ENCODE results near the gene B3GAT3.

The B3GAT3 gene

DNA sequence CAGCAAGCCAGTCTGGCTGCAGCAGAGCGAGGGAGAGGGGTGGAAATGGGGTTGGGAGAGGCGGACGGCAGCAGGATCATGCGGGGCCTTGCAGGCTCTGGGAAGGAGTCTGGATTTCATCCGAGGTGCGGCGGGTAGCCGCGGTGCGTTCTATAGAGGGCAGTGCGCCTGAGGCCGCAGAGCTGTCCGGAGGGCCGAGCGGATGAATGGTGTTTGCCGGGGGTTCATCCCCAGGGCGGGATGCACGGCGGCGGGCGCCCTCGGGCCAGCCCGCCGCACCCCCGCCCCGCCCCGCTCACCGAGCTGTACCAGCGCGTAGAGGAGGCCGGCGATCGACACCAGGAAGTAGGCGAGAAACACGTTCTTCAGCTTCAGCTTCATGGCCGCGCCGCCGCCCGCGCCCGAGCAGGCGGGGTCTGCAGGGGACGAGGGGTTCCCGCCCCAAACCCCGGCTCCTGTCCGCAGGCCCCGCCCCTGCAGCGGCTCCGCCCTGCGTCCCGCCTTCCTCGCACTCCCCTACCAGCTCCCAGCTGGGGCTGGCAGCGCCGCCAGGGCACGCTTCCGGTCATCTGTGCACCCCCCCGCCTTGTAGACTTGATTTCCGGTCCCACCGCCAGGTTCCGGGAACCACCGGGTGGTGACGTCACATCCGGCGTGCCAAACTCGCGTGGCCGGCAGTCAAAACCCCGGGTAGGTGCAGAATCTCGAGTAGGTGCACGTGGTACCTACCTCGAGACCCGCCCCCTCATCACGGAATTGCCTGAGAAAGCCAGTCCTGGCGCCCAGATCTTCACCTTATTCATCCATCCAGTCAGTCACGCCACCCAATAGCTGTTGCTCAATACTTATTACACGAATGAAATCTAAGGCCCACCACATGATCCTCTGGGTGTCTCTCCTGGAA is at the start of gene B3GAT3:
TSS of gene B3GAT3 (minus strand) at position 420 of the 904 bp plus-strand sequence. CDS start at position 381, 39 bp downstream.
- H3K4me3 ChIP-seq (ENCODE audit: low read depth, low read length) = peak within 1 kb of the TSS; percentile 97
- H3K9ac ChIP-seq (ENCODE audit: low read depth, low read length) = peak within 1 kb of the TSS; percentile 94
- no peaks in the 10 kb centered on the region for H3K9me3 ChIP-seq (ENCODE audit: control insufficient read depth, insufficient read depth, low read length)
- peaks cover 6% of the 10 kb centered on the region for H3K4me1 ChIP-seq (ENCODE audit: control insufficient read depth, insufficient read depth, low read length)
- no peaks in the 10 kb centered on the region for H3K27me3 ChIP-seq (ENCODE audit: control insufficient read depth, insufficient read depth, low read length)
- peaks cover 18% of the 10 kb centered on the region for H3K36me3 ChIP-seq (ENCODE audit: control insufficient read depth, insufficient read depth, low read length)

DNA sequence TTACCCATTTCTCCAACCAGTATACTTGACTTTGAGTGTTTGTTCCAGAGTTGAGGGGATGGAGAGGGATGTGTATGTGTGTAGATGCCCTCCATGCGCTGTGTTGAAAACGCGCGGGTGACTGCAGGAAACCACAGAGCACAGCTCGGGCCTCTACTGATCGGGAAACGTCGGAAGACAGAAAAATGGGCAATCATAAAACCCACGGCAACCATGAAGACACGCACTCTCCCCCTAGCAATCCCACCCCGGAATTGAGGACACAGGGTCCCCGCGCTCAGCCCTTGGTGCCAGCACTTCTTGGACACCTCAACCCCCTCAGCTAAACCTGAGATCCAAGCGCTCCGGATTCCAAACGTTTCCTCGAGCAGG is 49.4 kb upstream of the B3GAT3 start:
- H3K4me1 ChIP-seq (ENCODE audit: control insufficient read depth, insufficient read depth, low read length) = peaks cover 9% of the 10 kb centered on the region
- peak overlapping the region; percentile 94 for H3K9ac ChIP-seq (ENCODE audit: low read depth, low read length)
- H3K9me3 ChIP-seq (ENCODE audit: control insufficient read depth, insufficient read depth, low read length) = no peaks in the 10 kb centered on the region
- no peaks in the 10 kb centered on the region for H3K27me3 ChIP-seq (ENCODE audit: control insufficient read depth, insufficient read depth, low read length)
- peak overlapping the region; percentile 94 for H3K4me3 ChIP-seq (ENCODE audit: low read depth, low read length)
- H3K36me3 ChIP-seq (ENCODE audit: control insufficient read depth, insufficient read depth, low read length) = peaks cover 7% of the 10 kb centered on the region

GRCh38 chr11:62669420-62670161 is 47.8 kb upstream of the B3GAT3 start:
- Histone ChIP-seq H3K9ac (ENCODE audit: low read depth, low read length) (no peak overlapping the region), H3K4me1 (ENCODE audit: control insufficient read depth, insufficient read depth, low read length) (peaks cover 11% of the 10 kb centered on the region), H3K4me3 (ENCODE audit: low read depth, low read length) (no peak overlapping the region), H3K27me3 (ENCODE audit: control insufficient read depth, insufficient read depth, low read length) (no peaks in the 10 kb centered on the region), H3K36me3 (ENCODE audit: control insufficient read depth, insufficient read depth, low read length) (peaks cover 9% of the 10 kb centered on the region), H3K9me3 (ENCODE audit: control insufficient read depth, insufficient read depth, low read length) (no peaks in the 10 kb centered on the region)

DNA sequence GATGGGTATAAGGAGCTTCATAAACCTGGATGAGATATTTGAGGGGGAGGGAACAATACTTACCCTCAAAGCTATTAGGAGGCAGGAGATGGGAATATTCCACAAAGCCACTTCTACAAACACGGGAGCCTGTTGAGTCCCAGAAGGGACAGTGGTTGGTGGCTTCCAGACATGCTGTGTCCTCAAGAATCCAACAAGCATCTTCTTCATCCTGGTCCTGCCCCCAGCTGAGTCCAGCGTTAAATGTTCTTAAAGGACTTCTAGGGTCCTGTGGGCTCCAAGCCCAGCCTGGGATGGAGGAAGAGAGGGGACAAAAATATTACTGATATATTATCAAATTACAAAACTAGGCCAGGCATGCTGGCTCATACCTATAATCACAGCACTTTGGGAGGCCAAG is 45.7 kb upstream of the B3GAT3 start:
- peak overlapping the region; percentile 77 for H3K9ac ChIP-seq (ENCODE audit: low read depth, low read length)
- H3K9me3 ChIP-seq (ENCODE audit: control insufficient read depth, insufficient read depth, low read length) = no peaks in the 10 kb centered on the region
- H3K4me1 ChIP-seq (ENCODE audit: control insufficient read depth, insufficient read depth, low read length) = peaks cover 9% of the 10 kb centered on the region
- H3K27me3 ChIP-seq (ENCODE audit: control insufficient read depth, insufficient read depth, low read length) = no peaks in the 10 kb centered on the region
- H3K36me3 ChIP-seq (ENCODE audit: control insufficient read depth, insufficient read depth, low read length) = peaks cover 17% of the 10 kb centered on the region
- peak overlapping the region; percentile 83 for H3K4me3 ChIP-seq (ENCODE audit: low read depth, low read length)

GRCh38 chr11:62666259-62666926 is 44.6 kb upstream of the B3GAT3 start:
- Histone ChIP-seq H3K9ac (ENCODE audit: low read depth, low read length) (peak overlapping the region; percentile 97), H3K4me1 (ENCODE audit: control insufficient read depth, insufficient read depth, low read length) (peaks cover 9% of the 10 kb centered on the region), H3K27me3 (ENCODE audit: control insufficient read depth, insufficient read depth, low read length) (no peaks in the 10 kb centered on the region), H3K36me3 (ENCODE audit: control insufficient read depth, insufficient read depth, low read length) (peaks cover 21% of the 10 kb centered on the region), H3K9me3 (ENCODE audit: control insufficient read depth, insufficient read depth, low read length) (no peaks in the 10 kb centered on the region), H3K4me3 (ENCODE audit: low read depth, low read length) (peak overlapping the region; percentile 83)

GRCh38 chr11:62665599-62666258 is 43.9 kb upstream of the B3GAT3 start:
- Histone ChIP-seq H3K4me1 (ENCODE audit: control insufficient read depth, insufficient read depth, low read length) (peaks cover 9% of the 10 kb centered on the region), H3K27me3 (ENCODE audit: control insufficient read depth, insufficient read depth, low read length) (no peaks in the 10 kb centered on the region), H3K9me3 (ENCODE audit: control insufficient read depth, insufficient read depth, low read length) (no peaks in the 10 kb centered on the region), H3K4me3 (ENCODE audit: low read depth, low read length) (peak overlapping the region; percentile 83), H3K36me3 (ENCODE audit: control insufficient read depth, insufficient read depth, low read length) (peaks cover 21% of the 10 kb centered on the region), H3K9ac (ENCODE audit: low read depth, low read length) (peak overlapping the region; percentile 97)

DNA sequence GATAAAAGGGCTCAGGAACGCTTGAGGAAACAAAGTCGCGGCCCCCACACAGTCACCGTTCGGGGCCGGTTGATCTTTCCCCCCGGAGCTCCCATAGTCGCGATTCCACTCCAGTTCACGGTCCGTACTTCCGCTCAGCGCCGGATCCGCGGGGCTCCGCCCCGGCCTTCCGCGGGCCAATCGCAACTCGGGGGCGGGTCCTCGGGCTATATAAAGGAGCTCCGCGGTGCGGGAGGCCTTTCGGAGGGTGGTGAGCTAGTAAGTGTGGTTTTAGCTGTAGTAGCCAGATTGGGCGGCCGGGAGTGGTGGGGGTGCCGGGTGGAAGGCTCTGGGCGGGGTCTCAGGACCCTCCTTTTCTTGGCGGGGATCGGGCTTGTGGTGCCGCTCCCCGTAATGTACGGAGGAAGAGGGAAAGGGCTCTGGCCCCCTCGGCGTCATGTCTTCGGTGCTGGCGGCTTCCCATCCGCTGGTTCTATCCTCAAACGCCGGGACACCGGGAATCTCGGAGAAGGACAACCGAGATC is 43.4 kb upstream of the B3GAT3 start, which contains the start of the genes C11orf98 and CSKMT:
TSS of gene C11orf98 (minus strand) at position 136 of the 524 bp plus-strand sequence. CDS start at position 95, 41 bp downstream.
TSS of gene CSKMT (plus strand) at position 238 of the 524 bp plus-strand sequence. CDS start 568 bp downstream, outside the sequence.
- Histone ChIP-seq H3K27me3 (ENCODE audit: control insufficient read depth, insufficient read depth, low read length) (no peaks in the 10 kb centered on the region), H3K4me3 (ENCODE audit: low read depth, low read length) (peak within 1 kb of the TSS; percentile 83), H3K9ac (ENCODE audit: low read depth, low read length) (peak within 1 kb of the TSS; percentile 97), H3K36me3 (ENCODE audit: control insufficient read depth, insufficient read depth, low read length) (peaks cover 21% of the 10 kb centered on the region), H3K4me1 (ENCODE audit: control insufficient read depth, insufficient read depth, low read length) (peaks cover 9% of the 10 kb centered on the region), H3K9me3 (ENCODE audit: control insufficient read depth, insufficient read depth, low read length) (no peaks in the 10 kb centered on the region)

- peak overlapping the region; percentile 94 for H3K9ac ChIP-seq (ENCODE audit: low read depth, low read length)
- peaks cover 21% of the 10 kb centered on the region for H3K36me3 ChIP-seq (ENCODE audit: control insufficient read depth, insufficient read depth, low read length)
Observed at GRCh38 chr11:62664405-62665074, 42.8 kb upstream of the B3GAT3 start.

DNA sequence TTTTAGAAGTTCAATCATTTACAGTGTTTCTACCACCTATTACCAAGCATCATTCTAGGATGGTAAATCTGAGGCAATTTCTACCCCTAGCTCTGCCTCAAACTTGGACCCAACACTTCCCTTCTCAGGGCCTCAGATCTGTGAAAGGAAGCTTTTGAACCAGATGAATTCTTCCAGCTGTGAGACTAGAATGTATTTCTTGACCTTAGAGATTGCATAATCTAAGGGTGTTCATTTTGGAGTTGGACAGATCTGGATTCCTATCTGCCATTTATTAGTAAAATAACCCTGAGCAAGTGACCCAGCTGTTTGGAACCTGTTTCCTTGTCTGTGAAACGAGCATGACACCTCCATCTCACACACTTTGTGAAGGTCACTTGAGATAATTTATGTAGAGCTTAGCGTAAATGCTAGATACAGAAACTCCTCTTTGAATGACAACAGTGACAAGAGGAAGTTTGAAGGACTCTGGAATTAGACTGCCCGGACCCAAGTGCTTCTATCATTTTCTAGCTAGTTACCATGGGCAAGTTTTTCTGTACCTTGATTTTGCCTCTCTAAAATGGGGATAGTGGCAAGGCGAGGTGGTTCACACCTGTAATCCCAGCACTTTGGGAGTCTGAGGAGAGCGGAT is 35.1 kb upstream of the B3GAT3 start:
- Histone ChIP-seq H3K27me3 (ENCODE audit: control insufficient read depth, insufficient read depth, low read length) (no peaks in the 10 kb centered on the region), H3K36me3 (ENCODE audit: control insufficient read depth, insufficient read depth, low read length) (no peaks in the 10 kb centered on the region), H3K9me3 (ENCODE audit: control insufficient read depth, insufficient read depth, low read length) (no peaks in the 10 kb centered on the region), H3K4me3 (ENCODE audit: low read depth, low read length) (no peak overlapping the region), H3K4me1 (ENCODE audit: control insufficient read depth, insufficient read depth, low read length) (no peaks in the 10 kb centered on the region), H3K9ac (ENCODE audit: low read depth, low read length) (no peak overlapping the region)

More at GRCh38 chr11:62664405-62665074, 42.8 kb upstream of the B3GAT3 start:
- Histone ChIP-seq H3K4me1 (ENCODE audit: control insufficient read depth, insufficient read depth, low read length) (peaks cover 9% of the 10 kb centered on the region), H3K9me3 (ENCODE audit: control insufficient read depth, insufficient read depth, low read length) (no peaks in the 10 kb centered on the region), H3K27me3 (ENCODE audit: control insufficient read depth, insufficient read depth, low read length) (no peaks in the 10 kb centered on the region), H3K4me3 (ENCODE audit: low read depth, low read length) (peak overlapping the region; percentile 83)

DNA sequence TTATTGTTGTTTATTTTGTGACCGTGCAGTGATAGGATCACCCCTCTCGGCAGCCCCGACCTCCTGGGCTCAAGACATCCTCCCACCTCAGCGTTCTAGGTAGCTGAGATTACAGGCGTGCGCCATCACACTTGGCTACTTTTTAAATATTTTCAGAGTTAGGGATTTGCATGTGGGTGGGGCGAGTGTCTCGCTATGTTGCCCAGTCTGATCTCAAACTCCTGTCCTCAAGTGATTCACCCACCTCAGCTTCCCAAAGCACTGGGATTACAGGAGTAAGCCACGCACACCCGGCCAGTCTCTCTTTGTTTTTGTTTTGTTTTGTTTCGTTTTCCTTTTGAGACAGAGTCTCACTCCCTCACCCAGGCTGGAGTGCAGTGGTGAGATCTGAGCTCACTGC is 32.5 kb upstream of the B3GAT3 start:
- H3K36me3 ChIP-seq (ENCODE audit: control insufficient read depth, insufficient read depth, low read length) = peaks cover 8% of the 10 kb centered on the region
- no peak overlapping the region for H3K9ac ChIP-seq (ENCODE audit: low read depth, low read length)

More for the DNA sequence above, 32.5 kb upstream of the B3GAT3 start:
- Histone ChIP-seq H3K9me3 (ENCODE audit: control insufficient read depth, insufficient read depth, low read length) (no peaks in the 10 kb centered on the region), H3K4me3 (ENCODE audit: low read depth, low read length) (no peak overlapping the region), H3K27me3 (ENCODE audit: control insufficient read depth, insufficient read depth, low read length) (no peaks in the 10 kb centered on the region), H3K4me1 (ENCODE audit: control insufficient read depth, insufficient read depth, low read length) (no peaks in the 10 kb centered on the region)
